GM12892 (cell line): ENCODE results near the gene KIF5C.

ENCODE experiments used
- DNase-seq: peaks from one replicate; pipeline ENCODE4 v3.0.0; 2011; ENCODE audit not compliant: insufficient read length
- FAIRE-seq: peaks from 2 replicates; lab custom pipeline; 2011; peaks lifted over from hg19 to GRCh38; lab: Jason Lieb, UNC
- POLR2A ChIP-seq: IDR thresholded peaks from 2 replicates; pipeline ENCODE4 v1.6.1; 2011; ENCODE audit warnings: low read depth, low read length, control low read depth
- POLR2AphosphoS5 ChIP-seq: IDR thresholded peaks from 2 replicates; pipeline ENCODE4 v1.6.1; 2011; ENCODE audit warnings: low read depth, low read length, control low read depth
- TAF1 ChIP-seq: IDR thresholded peaks from 2 replicates; pipeline ENCODE4 v1.6.1; 2011; ENCODE audit warnings: low read depth, mild to moderate bottlenecking, control low read depth, low read length, borderline replicate concordance

Gene KIF5C

DNA sequence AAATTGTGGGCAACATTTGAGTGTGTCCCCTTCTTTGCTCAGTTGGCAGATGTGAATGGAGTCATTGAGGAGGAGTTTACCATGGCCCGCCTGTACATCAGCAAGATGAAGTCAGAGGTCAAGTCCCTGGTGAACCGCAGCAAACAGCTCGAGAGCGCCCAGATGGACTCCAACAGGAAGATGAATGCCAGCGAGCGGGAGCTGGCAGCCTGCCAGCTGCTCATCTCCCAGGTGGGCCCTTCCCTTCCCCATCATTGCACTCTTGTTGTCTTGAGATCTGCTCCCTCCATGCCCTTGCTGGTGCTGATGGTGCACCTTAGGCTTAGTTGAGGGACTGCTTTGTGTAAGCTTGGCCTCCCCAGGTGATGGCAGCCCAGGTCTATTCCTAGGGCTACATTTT, 115.9 kb downstream of the KIF5C start:
- no peak for TF ChIP-seq POLR2AphosphoS5
- TF ChIP-seq TAF1: no peak
- no peak for TF ChIP-seq POLR2A
- FAIRE-seq: no peak
- DNase-seq: no peak

DNA sequence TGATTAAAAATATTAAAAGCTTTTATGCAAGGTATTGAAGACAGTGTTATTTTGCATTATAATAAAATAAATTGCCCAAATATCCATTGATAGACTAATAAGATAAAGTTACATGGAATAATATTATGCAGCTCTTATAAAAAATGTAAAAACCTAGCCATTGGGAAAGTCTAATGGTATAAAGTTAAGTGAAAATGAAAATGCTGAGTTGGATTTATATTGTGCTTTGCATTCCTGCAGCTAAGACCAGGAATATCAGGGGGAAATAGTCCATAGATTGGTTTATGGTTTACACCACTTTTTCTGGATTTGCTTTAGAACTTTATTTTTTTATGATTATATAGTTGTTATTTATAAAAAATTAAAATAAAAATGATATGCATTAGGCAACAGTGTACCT, 117.4 kb downstream of the KIF5C start:
- no peak for FAIRE-seq
- TF ChIP-seq POLR2AphosphoS5: no peak
- no peak for TF ChIP-seq TAF1
- no peak for TF ChIP-seq POLR2A

DNA sequence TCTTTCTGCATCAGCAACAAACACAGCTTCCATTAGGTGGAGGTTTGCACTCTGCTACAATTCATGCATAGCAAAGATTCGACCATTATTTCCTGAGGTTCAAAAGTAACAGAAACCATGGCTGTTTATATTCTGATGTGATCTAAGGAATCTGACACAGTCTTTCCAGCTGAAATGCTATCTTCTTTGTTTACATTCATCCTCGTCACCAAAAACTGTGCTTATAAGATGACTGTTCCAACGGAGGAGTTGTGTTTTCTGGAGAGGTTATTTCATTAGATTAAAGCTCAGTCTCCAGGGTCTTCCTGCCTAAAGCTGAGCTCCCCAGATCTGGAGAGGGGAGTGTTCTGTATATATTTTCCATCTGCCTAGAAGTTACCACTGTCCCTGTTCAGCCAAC, 118.3 kb downstream of the KIF5C start:
- no peak for FAIRE-seq
- no peak for DNase-seq
- TF ChIP-seq POLR2A (no peak), POLR2AphosphoS5 (no peak), TAF1 (no peak)

More for the DNA sequence above, 117.4 kb downstream of the KIF5C start:
- no peak for DNase-seq

- no peak for TF ChIP-seq POLR2A
- no peak for TF ChIP-seq POLR2AphosphoS5
- TF ChIP-seq TAF1: no peak
- FAIRE-seq (no peak), DNase-seq (no peak)
Observed at GRCh38 chr2:148994341-148994740, 119.3 kb downstream of the KIF5C start.

DNA sequence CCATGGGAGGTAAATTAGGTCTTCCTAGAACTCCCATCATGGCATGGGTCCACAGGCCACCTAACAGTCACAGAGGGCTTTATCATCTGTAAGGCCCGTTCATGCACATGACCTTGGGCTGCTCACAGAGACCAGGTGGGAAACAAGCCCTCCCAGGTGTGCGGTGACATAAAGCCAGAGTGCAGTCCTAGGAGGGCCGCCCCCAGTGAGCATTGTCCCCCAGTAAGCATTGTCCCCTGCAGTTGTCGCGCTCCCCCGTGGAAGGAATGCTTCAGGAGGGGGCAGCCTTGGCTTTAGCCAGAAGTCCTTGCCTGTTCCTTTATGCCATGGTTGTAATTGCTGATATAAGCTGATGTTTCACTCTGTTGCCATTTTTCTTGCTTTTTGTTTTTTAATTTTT, 121.8 kb downstream of the KIF5C start:
- FAIRE-seq: no peak

DNA sequence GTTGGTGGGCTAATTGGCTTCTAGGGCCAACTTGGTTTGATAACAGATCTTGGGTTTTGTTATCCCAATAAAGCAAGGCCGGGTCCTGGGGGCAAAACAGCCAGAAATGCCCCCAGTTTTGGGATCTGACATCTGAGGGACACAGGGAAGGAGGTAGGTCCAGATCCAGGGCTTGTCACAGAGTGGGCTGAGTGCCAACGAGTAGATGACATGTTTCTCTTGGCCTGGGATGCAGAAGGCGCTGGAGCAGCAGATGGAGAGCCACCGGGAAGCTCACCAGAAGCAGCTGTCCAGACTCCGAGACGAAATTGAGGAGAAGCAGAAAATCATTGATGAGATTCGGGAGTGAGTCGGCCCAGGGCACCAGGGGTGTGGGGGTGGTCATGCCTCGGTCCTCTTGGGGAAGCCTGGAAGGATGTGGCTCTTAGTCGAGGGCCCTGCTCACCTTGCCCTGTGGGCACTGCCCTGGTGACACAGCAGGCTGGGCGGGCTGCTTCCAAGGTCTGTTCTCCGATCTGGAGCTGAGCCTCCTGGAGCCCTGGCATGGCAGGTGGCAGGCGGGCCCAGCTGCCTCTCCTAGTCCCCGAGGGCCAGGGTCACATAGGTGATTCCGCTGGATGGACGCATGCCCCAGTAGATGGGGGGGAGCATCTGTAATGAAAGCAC, 123.3 kb downstream of the KIF5C start:
- FAIRE-seq: no peak
- TF ChIP-seq POLR2A (no peak), TAF1 (no peak), POLR2AphosphoS5 (no peak)

More for the DNA sequence above, 121.8 kb downstream of the KIF5C start:
- no peak for TF ChIP-seq POLR2A
- no peak for TF ChIP-seq POLR2AphosphoS5
- TF ChIP-seq TAF1: no peak
- no peak for DNase-seq

GRCh38 chr2:148998831-148999200, 123.8 kb downstream of the KIF5C start:
- DNase-seq (no peak), FAIRE-seq (no peak)
- TF ChIP-seq POLR2A (no peak), TAF1 (no peak), POLR2AphosphoS5 (no peak)

More for the DNA sequence above, 123.3 kb downstream of the KIF5C start:
- no peak for DNase-seq

DNA sequence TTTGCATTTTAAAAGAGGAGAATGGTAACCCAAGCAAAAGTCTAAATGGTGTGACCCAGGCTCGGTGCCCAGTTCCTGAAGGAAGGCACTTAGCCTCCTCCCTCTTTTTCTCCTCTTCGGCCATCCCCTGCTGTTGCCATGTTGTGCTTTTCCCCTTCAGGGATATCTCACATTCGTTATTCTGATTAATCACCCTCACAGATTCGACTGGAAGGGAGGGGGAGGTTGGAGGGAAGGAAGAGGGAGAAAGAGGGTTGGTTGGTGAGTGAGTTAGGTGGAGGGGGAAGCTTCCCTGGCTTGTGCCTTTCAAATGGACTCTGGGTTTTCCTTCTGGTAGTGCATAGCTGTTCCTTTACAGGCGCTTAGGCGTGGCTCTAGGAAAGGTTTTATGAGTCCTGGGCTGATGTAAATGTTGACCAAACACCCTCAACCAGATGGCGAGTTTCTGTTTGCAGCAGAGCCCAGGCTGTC, 124.5 kb downstream of the KIF5C start:
- TF ChIP-seq POLR2AphosphoS5: no peak
- TF ChIP-seq TAF1: no peak
- TF ChIP-seq POLR2A: no peak
- no peak for FAIRE-seq
- DNase-seq: no peak

GRCh38 chr2:149000158-149000938, 125.3 kb downstream of the KIF5C start:
- TF ChIP-seq POLR2A (no peak), TAF1 (no peak), POLR2AphosphoS5 (no peak)
- FAIRE-seq (no peak), DNase-seq (no peak)

DNA sequence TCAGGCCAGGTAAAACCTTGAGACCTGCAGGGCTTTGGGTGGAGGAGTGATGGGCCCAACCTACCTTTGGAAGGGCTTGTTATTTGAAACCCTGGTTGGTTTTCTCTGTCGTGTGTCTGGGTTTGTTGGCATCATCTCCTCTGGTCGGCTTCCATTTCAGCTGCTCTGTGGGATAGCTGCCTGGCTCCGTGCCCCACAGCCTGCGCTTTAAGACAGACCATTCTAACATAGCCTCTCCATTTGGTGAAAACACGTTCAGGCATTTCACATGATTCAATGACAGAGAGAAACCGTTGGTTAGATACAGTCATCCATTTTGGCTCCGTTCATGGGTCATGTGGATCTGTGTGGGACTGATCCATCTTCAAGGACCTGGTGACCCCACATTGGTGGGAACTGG, 126.5 kb downstream of the KIF5C start:
- TF ChIP-seq TAF1 (no peak), POLR2A (no peak), POLR2AphosphoS5 (no peak)
- FAIRE-seq (no peak), DNase-seq (no peak)

DNA sequence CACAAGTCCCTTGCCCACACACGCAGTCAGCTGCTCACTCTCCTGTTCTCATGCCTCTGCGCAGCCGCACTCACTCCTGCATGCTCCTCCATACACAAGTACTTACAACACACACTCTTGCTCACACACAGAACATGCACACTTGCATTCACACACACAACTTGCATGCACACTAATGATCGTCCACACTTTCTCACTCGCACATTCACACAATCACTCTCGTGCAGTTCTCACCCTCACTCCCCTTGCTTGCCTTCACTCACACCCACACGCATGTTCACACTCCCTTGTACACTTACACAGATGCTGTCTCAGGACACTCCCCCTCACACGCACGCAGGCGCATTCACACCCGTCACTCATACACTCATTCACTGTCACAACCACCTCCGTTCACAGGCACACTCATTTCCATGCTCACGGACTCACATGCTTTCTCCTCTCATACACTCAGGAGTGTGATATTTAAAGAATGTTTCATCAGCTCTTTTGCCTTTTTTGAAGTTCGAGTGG, 127.4 kb downstream of the KIF5C start:
- DNase-seq (no peak), FAIRE-seq (no peak)
- TF ChIP-seq POLR2A: no peak
- TF ChIP-seq POLR2AphosphoS5: no peak
- TF ChIP-seq TAF1: no peak
